Upper lobe of left lung (tissue), 4 donors: ENCODE data around the gene PDGFC.

Experiments
- CTCF ChIP-seq, 6 experiments: fragments of 450-650 bp in 4 of 6; fragments of 200-600 bp in 2 of 6; sonication (generic) in 2 of 6; IDR thresholded peaks; one replicate each; pipeline ENCODE4 v1.5.1; 2016 to 2019; ENCODE audit warnings: antibody characterized with exemption in 6 of 6
- EP300 ChIP-seq, 4 donors: sonication (generic); formaldehyde crosslinking; IDR thresholded peaks; one replicate each; pipeline ENCODE4 v1.5.1; 2017; ENCODE audit warnings: antibody characterized with exemption in 4 of 4, control low read depth in 2 of 4
- POLR2A ChIP-seq, 4 donors: fragments of 450-650 bp; IDR thresholded peaks; one replicate each; pipeline ENCODE4 v1.5.1; 2016 to 2017; ENCODE audit warnings: antibody characterized with exemption in 4 of 4, mild to moderate bottlenecking in 2 of 4
- POLR2AphosphoS5 ChIP-seq, 2 donors: sonication (generic); formaldehyde crosslinking; IDR thresholded peaks; one replicate each; pipeline ENCODE4 v1.5.1; 2017; ENCODE audit warnings: antibody characterized with exemption in 2 of 2

GRCh38 chr4:156775813-156776212 is 195.8 kb downstream of the PDGFC start:
- TF ChIP-seq POLR2A (IDR thresholded peaks at IDR 0.05) (no peak), CTCF (IDR thresholded peaks at IDR 0.05) (no peak), POLR2AphosphoS5 (IDR thresholded peaks at IDR 0.05) (no peak), EP300 (IDR thresholded peaks at IDR 0.05) (no peak)
